Mononuclear cell (primary cell): Measurements from ENCODE around the gene BRK1. TPM values are rescaled to one million over a fixed set of nuclear protein-coding genes. Genes with fewer than 3 reads are reported as not detected.

Experiments
- total RNA-seq: library from RNA; depleted of rRNA; stranded (reverse); fragments of >200 nt; gene quantifications from one replicate; pipeline ENCODE4 v1.2.3, GENCODE V29; 2012

BRK1 gene
- total RNA-seq, 1 donor: 73.0 TPM

Other genes with a start within 250 kb of the BRK1 start
- gene CIDEC, start 235.4 kb upstream of the BRK1 start, total RNA-seq: not detected
- gene JAGN1, start 225.1 kb upstream of the BRK1 start, total RNA-seq: 15.0 TPM
- 0.10 TPM for gene IL17RE, start 212.8 kb upstream of the BRK1 start, total RNA-seq
- gene IL17RC, start 198.6 kb upstream of the BRK1 start, total RNA-seq: 2.7 TPM
- 7.2 TPM for gene CRELD1, start 181.8 kb upstream of the BRK1 start, total RNA-seq
- 3.9 TPM for gene PRRT3, start 163.3 kb upstream of the BRK1 start, total RNA-seq
- gene EMC3, start 128.8 kb upstream of the BRK1 start, total RNA-seq: 77.1 TPM
- 15.7 TPM for gene FANCD2, start 89.2 kb upstream of the BRK1 start, total RNA-seq
- gene FANCD2OS, start 7.4 kb upstream of the BRK1 start, total RNA-seq: not detected
- gene VHL, start 26.1 kb downstream of the BRK1 start, total RNA-seq: 75.0 TPM
- 14.6 TPM for gene IRAK2, start 49.2 kb downstream of the BRK1 start, total RNA-seq
- 27.8 TPM for gene TATDN2, start 132.8 kb downstream of the BRK1 start, total RNA-seq
- 0.42 TPM for gene GHRL, start 177.3 kb downstream of the BRK1 start, total RNA-seq
- 74.1 TPM for gene SEC13, start 205.4 kb downstream of the BRK1 start, total RNA-seq